GM18526 (cell line): ENCODE data around the gene CPD.

Experiments used
- POLR2A ChIP-seq: IDR thresholded peaks from 3 replicates; pipeline ENCODE4 v1.6.1; 2011; ENCODE audit not compliant: insufficient read length; ENCODE audit errors: extremely low read depth

The CPD gene

GRCh38 chr17:30346221-30346795, 32.4 kb upstream of the CPD start:
- no peak for TF ChIP-seq POLR2A

- TF ChIP-seq POLR2A: no peak
Measured at GRCh38 chr17:30347488-30347887, 31.2 kb upstream of the CPD start.

- no peak for TF ChIP-seq POLR2A
Measured at GRCh38 chr17:30349252-30349651, 29.5 kb upstream of the CPD start.

GRCh38 chr17:30351735-30352134, 27.0 kb upstream of the CPD start:
- TF ChIP-seq POLR2A: no peak

GRCh38 chr17:30352240-30352814, 26.4 kb upstream of the CPD start:
- TF ChIP-seq POLR2A: no peak

GRCh38 chr17:30354701-30355100, 24.0 kb upstream of the CPD start:
- no peak for TF ChIP-seq POLR2A

- TF ChIP-seq POLR2A: no peak
Measured at GRCh38 chr17:30357476-30357875, 21.3 kb upstream of the CPD start.

- TF ChIP-seq POLR2A: no peak
Measured at GRCh38 chr17:30358055-30358760, 20.5 kb upstream of the CPD start.

- no peak for TF ChIP-seq POLR2A
Measured at GRCh38 chr17:30360086-30360808, 18.5 kb upstream of the CPD start.

GRCh38 chr17:30361766-30362279, 16.9 kb upstream of the CPD start:
- TF ChIP-seq POLR2A: no peak

- TF ChIP-seq POLR2A: no peak
Measured at GRCh38 chr17:30363715-30364202, 15.0 kb upstream of the CPD start.

- TF ChIP-seq POLR2A: no peak
Measured at GRCh38 chr17:30366536-30366935, 12.2 kb upstream of the CPD start.

GRCh38 chr17:30368912-30369720, 9.6 kb upstream of the CPD start:
- TF ChIP-seq POLR2A: no peak

GRCh38 chr17:30369995-30370394, 8.7 kb upstream of the CPD start:
- no peak for TF ChIP-seq POLR2A

GRCh38 chr17:30372755-30373154, 6.0 kb upstream of the CPD start:
- TF ChIP-seq POLR2A: no peak

- no peak for TF ChIP-seq POLR2A
Measured at GRCh38 chr17:30375661-30376060, 3.1 kb upstream of the CPD start.
